HUES48 (cell line): ENCODE measurements around the gene ROMO1.
"Not testable (repeated sequence)": the region's sequence is repeated elsewhere in the genome, so short reads cannot be mapped to it uniquely, and the experiment has no call there.

ENCODE experiments used
- H3K27ac ChIP-seq: one replicate; pipeline ENCODE4 v1.7.0; 2013; ENCODE audit warnings: low read depth, low read length, inconsistent platforms
- H3K27me3 ChIP-seq: 2 replicates; pipeline ENCODE4 v1.6.1; 2013; ENCODE audit warnings: mild to moderate bottlenecking, low read length; ENCODE audit not compliant: control insufficient read depth, insufficient read depth
- H3K36me3 ChIP-seq: 2 replicates; pipeline ENCODE4 v1.6.1; 2013; ENCODE audit warnings: low read length; ENCODE audit not compliant: control insufficient read depth, insufficient read depth
- H3K4me1 ChIP-seq: 2 replicates; pipeline ENCODE4 v1.6.1; 2013; ENCODE audit warnings: mild to moderate bottlenecking, low read length; ENCODE audit not compliant: control insufficient read depth, insufficient read depth
- H3K4me3 ChIP-seq: 2 replicates; pipeline ENCODE4 v1.5.1; 2013; ENCODE audit warnings: mild to moderate bottlenecking, low read depth, low read length
- H3K9ac ChIP-seq: 2 replicates; pipeline ENCODE4 v1.6.1; 2013; ENCODE audit warnings: mild to moderate bottlenecking, low read depth, low read length, moderate library complexity
- H3K9me3 ChIP-seq: 2 replicates; pipeline ENCODE4 v1.6.1; 2013; ENCODE audit warnings: low read length; ENCODE audit not compliant: control insufficient read depth, insufficient read depth

The ROMO1 gene

DNA sequence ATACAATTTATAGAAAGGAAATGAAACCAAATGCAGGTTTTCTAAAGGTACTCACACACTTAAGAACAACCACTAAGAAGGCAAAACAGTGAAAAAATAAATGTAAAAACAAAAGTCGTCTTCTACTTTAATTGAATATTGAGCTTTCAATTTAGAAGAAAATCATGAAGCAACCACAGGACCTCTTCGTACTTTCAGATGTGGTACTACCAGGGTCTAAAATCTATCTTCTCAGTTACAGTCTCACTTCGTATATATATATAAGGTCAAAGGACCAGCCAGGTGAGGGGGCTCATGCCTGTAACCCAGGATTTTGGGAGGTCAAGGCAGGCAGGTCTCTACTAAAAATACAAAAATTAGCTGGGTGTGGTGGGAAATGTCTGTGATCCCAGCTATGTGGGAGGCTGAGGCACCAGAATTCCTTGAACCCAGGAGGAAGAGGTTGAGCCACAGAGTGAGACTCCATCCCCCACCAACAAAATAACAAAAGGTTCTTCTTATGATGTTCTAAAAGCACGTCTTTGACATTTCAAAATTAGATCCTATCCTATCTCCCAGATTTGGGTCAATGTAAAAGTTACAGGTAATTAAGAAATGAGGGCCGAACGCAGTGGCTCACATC lies 12.5 kb downstream of the ROMO1 start:
- no peaks in the 10 kb centered on the region for H3K9me3 ChIP-seq
- H3K27me3 ChIP-seq = no peaks in the 10 kb centered on the region
- no peak overlapping the region for H3K9ac ChIP-seq
- no peaks in the 10 kb centered on the region for H3K4me1 ChIP-seq
- H3K27ac ChIP-seq = no peak overlapping the region
- no peak overlapping the region for H3K4me3 ChIP-seq
- peaks cover 100% of the 10 kb centered on the region for H3K36me3 ChIP-seq

DNA sequence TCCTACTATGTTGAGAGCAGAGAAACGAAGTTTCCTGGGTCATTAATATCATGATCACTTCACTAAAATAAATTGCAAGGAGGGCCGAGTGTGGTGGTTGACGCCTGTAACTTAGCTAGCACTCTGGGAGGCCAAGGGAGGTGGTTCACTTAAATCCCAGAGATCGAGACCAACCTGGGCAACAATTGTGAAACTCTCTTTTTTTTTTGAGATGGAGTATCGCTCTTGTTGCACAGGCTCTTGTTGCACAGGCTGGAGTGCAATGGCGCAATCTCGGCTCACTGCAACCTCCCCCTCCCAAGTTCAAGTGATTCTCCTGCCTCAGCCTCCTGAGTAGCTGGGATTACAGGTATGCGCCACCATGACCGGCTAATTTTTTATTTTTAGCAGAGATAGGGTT lies 13.9 kb downstream of the ROMO1 start:
- H3K9ac ChIP-seq, H3K27ac ChIP-seq, H3K27me3 ChIP-seq, H3K9me3 ChIP-seq, H3K4me1 ChIP-seq, H3K4me3 ChIP-seq: not testable (repeated sequence)
- H3K36me3 ChIP-seq = peaks cover 100% of the 10 kb centered on the region

GRCh38 chr20:35714127-35714526 lies 14.9 kb downstream of the ROMO1 start:
- no peaks in the 10 kb centered on the region for H3K9me3 ChIP-seq
- H3K4me3 ChIP-seq = no peak overlapping the region
- peaks cover 100% of the 10 kb centered on the region for H3K36me3 ChIP-seq
- H3K27ac ChIP-seq = no peak overlapping the region
- no peaks in the 10 kb centered on the region for H3K4me1 ChIP-seq
- H3K27me3 ChIP-seq = no peaks in the 10 kb centered on the region
- H3K9ac ChIP-seq = no peak overlapping the region

DNA sequence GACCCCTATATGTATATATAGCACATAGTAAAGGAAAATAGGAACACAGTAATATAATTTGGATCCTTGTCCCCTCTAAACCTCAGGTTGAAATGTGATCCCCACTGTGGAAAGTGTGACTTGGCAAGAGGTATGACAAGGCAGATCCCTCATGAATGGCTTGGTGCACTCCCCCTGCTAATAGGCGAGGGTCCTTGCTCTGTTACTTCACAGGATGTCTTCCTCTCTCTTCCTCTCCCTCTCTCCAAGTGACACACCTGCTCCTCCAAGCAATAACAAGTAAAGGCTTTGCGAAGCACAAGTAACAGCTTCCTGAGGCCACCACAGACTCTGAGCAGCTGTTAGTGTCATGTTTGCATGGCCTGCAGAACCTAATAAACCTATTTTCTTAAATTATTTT lies 16.4 kb downstream of the ROMO1 start:
- Histone ChIP-seq H3K27me3 (no peaks in the 10 kb centered on the region), H3K36me3 (peaks cover 100% of the 10 kb centered on the region), H3K9ac (no peak overlapping the region), H3K9me3 (no peaks in the 10 kb centered on the region), H3K4me1 (no peaks in the 10 kb centered on the region), H3K27ac (no peak overlapping the region), H3K4me3 (no peak overlapping the region)

DNA sequence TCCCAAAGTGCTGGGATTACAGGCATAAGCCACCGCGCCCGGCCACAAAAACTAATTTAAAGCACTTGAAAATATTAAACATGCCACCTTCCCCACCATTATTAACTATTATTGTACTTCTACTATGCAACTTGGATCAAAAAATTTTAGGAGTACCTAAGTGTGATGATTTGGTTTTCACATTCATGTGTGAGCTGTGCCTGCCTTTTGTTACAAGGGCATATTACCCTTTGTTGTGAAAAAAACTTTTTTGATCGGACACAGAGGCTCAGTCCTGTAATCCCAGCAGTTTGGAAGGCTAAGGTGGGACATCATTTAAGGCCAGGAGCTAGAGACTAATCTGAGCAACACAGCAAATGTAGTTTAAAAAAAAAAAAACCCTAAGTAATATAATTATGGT lies 17.1 kb downstream of the ROMO1 start:
- no peak overlapping the region for H3K9ac ChIP-seq
- no peaks in the 10 kb centered on the region for H3K9me3 ChIP-seq
- no peaks in the 10 kb centered on the region for H3K4me1 ChIP-seq
- no peak overlapping the region for H3K4me3 ChIP-seq
- H3K27me3 ChIP-seq = no peaks in the 10 kb centered on the region
- H3K27ac ChIP-seq = no peak overlapping the region
- peaks cover 100% of the 10 kb centered on the region for H3K36me3 ChIP-seq

- H3K27ac ChIP-seq, H3K4me1 ChIP-seq, H3K4me3 ChIP-seq, H3K9ac ChIP-seq, H3K27me3 ChIP-seq, H3K9me3 ChIP-seq: not testable (repeated sequence)
- peaks cover 100% of the 10 kb centered on the region for H3K36me3 ChIP-seq
Measured at GRCh38 chr20:35718321-35718720, 19.1 kb downstream of the ROMO1 start.

GRCh38 chr20:35718972-35719635 lies 19.9 kb downstream of the ROMO1 start:
- Histone ChIP-seq H3K4me3 (no peak overlapping the region), H3K27ac (no peak overlapping the region), H3K36me3 (peaks cover 100% of the 10 kb centered on the region), H3K27me3 (no peaks in the 10 kb centered on the region), H3K9me3 (no peaks in the 10 kb centered on the region), H3K9ac (no peak overlapping the region), H3K4me1 (no peaks in the 10 kb centered on the region)

DNA sequence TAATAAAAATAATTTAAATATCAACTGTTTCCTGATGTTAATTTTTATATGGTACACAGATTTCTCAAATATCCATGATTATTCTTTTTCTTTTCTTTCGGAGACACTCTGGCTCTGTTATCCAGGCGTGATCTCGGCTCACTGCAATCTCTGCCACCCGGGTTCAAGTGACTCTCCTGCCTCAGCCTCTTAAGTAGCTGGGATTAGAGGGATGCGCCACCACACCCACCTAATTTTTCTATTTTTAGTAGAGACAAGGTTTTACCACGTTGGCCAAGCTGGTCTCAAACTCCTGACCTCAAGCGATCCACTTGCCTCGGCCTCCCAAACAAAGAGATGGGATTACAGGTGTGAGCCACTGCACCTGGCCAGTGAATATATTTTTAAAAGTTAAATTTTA lies 20.5 kb downstream of the ROMO1 start:
- Histone ChIP-seq H3K4me3 (no peak overlapping the region), H3K27ac (no peak overlapping the region), H3K27me3 (no peaks in the 10 kb centered on the region), H3K9me3 (no peaks in the 10 kb centered on the region), H3K36me3 (peaks cover 100% of the 10 kb centered on the region), H3K9ac (no peak overlapping the region), H3K4me1 (no peaks in the 10 kb centered on the region)

GRCh38 chr20:35720165-35721123 lies 21.2 kb downstream of the ROMO1 start:
- H3K27ac ChIP-seq = no peak overlapping the region
- H3K27me3 ChIP-seq = no peaks in the 10 kb centered on the region
- H3K36me3 ChIP-seq = peaks cover 100% of the 10 kb centered on the region
- H3K4me3 ChIP-seq = no peak overlapping the region
- no peaks in the 10 kb centered on the region for H3K9me3 ChIP-seq
- H3K9ac ChIP-seq = no peak overlapping the region
- H3K4me1 ChIP-seq = no peaks in the 10 kb centered on the region

GRCh38 chr20:35721219-35721618 lies 22.0 kb downstream of the ROMO1 start:
- no peaks in the 10 kb centered on the region for H3K9me3 ChIP-seq
- H3K27ac ChIP-seq = no peak overlapping the region
- H3K4me3 ChIP-seq = no peak overlapping the region
- H3K36me3 ChIP-seq = peaks cover 100% of the 10 kb centered on the region
- H3K4me1 ChIP-seq = no peaks in the 10 kb centered on the region
- H3K9ac ChIP-seq = no peak overlapping the region
- H3K27me3 ChIP-seq = no peaks in the 10 kb centered on the region

- H3K36me3 ChIP-seq = peaks cover 100% of the 10 kb centered on the region
- H3K9me3 ChIP-seq = no peaks in the 10 kb centered on the region
- H3K9ac ChIP-seq = no peak overlapping the region
Measured at GRCh38 chr20:35721621-35722020, 22.4 kb downstream of the ROMO1 start.

More at GRCh38 chr20:35721621-35722020, 22.4 kb downstream of the ROMO1 start:
- H3K4me1 ChIP-seq = no peaks in the 10 kb centered on the region
- no peaks in the 10 kb centered on the region for H3K27me3 ChIP-seq
- no peak overlapping the region for H3K27ac ChIP-seq
- H3K4me3 ChIP-seq = no peak overlapping the region
